ENCODE measurements around the gene CCDC157.

- TF ChIP-seq CTCF (IDR thresholded peaks at IDR 0.05): peak in 2 of 5 experiments; percentile 4 to 8
- TF ChIP-seq POLR2AphosphoS5 (IDR thresholded peaks at IDR 0.05): peak in 2 of 3 donors; percentile 33 to 41
- TF ChIP-seq EP300 (IDR thresholded peaks at IDR 0.05; ENCODE audit: low read depth): no peak
- TF ChIP-seq POLR2A (IDR thresholded peaks at IDR 0.05): peak; percentile 33
These were observed 69.0 kb downstream of the CCDC157 start, which contains the start of gene MTFP1 for GRCh38 chr22:30425616-30426387.

Measured in transverse colon (tissue), 4 donors.